ENCODE measurements around the gene ANKS1B.

The ANKS1B gene

GRCh38 chr12:99282086-99282485 is 702.6 kb downstream of the ANKS1B start:
- no peaks in the 10 kb centered on the region for H3K9me3 ChIP-seq (ENCODE audit: low read length)
- no peak overlapping the region for H3K4me2 ChIP-seq (ENCODE audit: low read length)
- no peaks in the 10 kb centered on the region for H4K20me1 ChIP-seq (ENCODE audit: insufficient read depth, low read length)
- H3K79me2 ChIP-seq (ENCODE audit: insufficient read depth, low read length), result no peaks in the 10 kb centered on the region
- no peak overlapping the region for H3K4me3 ChIP-seq (ENCODE audit: low read depth, low read length, poor library complexity, severe bottlenecking)
- H3K27ac ChIP-seq (ENCODE audit: low read depth, low read length, poor library complexity, severe bottlenecking), result no peak overlapping the region
- TF ChIP-seq CTCF (IDR thresholded peaks at IDR 0.05; ENCODE audit: low read length), result no peak
- TF ChIP-seq EZH2 (IDR thresholded peaks at IDR 0.05; ENCODE audit: borderline replicate concordance, low read length), result no peak
- H2AFZ ChIP-seq (ENCODE audit: low read length), result no peak overlapping the region
- no peaks in the 10 kb centered on the region for H3K27me3 ChIP-seq (ENCODE audit: insufficient read depth, low read length)
- no peaks in the 10 kb centered on the region for H3K36me3 ChIP-seq (ENCODE audit: insufficient read depth, low read length)
- no peak overlapping the region for H3K9ac ChIP-seq (ENCODE audit: low read length)
- H3K9me2 ChIP-seq (ENCODE audit: low read depth, low read length), result no peaks in the 10 kb centered on the region
- H3K4me1 ChIP-seq (ENCODE audit: insufficient read depth, low read length, severe bottlenecking), result no peaks in the 10 kb centered on the region
- H3F3A ChIP-seq (ENCODE audit: insufficient read depth, low read length), result no peaks in the 10 kb centered on the region

- Histone ChIP-seq H3K4me2 (ENCODE audit: low read length) (no peak overlapping the region), H3K9me3 (ENCODE audit: low read length) (no peaks in the 10 kb centered on the region), H3K9me2 (ENCODE audit: low read depth, low read length) (no peaks in the 10 kb centered on the region), H3K9ac (ENCODE audit: low read length) (no peak overlapping the region), H3K27me3 (ENCODE audit: insufficient read depth, low read length) (no peaks in the 10 kb centered on the region), H2AFZ (ENCODE audit: low read length) (no peak overlapping the region), H3K36me3 (ENCODE audit: insufficient read depth, low read length) (no peaks in the 10 kb centered on the region), H3F3A (ENCODE audit: insufficient read depth, low read length) (no peaks in the 10 kb centered on the region), H3K79me2 (ENCODE audit: insufficient read depth, low read length) (no peaks in the 10 kb centered on the region), H4K20me1 (ENCODE audit: insufficient read depth, low read length) (no peaks in the 10 kb centered on the region), H3K4me1 (ENCODE audit: insufficient read depth, low read length, severe bottlenecking) (no peaks in the 10 kb centered on the region), H3K4me3 (ENCODE audit: low read depth, low read length, poor library complexity, severe bottlenecking) (no peak overlapping the region), H3K27ac (ENCODE audit: low read depth, low read length, poor library complexity, severe bottlenecking) (no peak overlapping the region)
- no peak for TF ChIP-seq CTCF (IDR thresholded peaks at IDR 0.05; ENCODE audit: low read length)
Measured at GRCh38 chr12:99281277-99281676, 703.5 kb downstream of the ANKS1B start.

GRCh38 chr12:99278899-99279298 is 705.8 kb downstream of the ANKS1B start:
- no peaks in the 10 kb centered on the region for H3K9me3 ChIP-seq (ENCODE audit: low read length)
- no peaks in the 10 kb centered on the region for H4K20me1 ChIP-seq (ENCODE audit: insufficient read depth, low read length)
- no peak for TF ChIP-seq EZH2 (IDR thresholded peaks at IDR 0.05; ENCODE audit: borderline replicate concordance, low read length)
- no peak for TF ChIP-seq CTCF (IDR thresholded peaks at IDR 0.05; ENCODE audit: low read length)
- H3K79me2 ChIP-seq (ENCODE audit: insufficient read depth, low read length), result no peaks in the 10 kb centered on the region
- H3K4me1 ChIP-seq (ENCODE audit: insufficient read depth, low read length, severe bottlenecking), result no peaks in the 10 kb centered on the region
- H3F3A ChIP-seq (ENCODE audit: insufficient read depth, low read length), result no peaks in the 10 kb centered on the region
- no peak overlapping the region for H3K4me3 ChIP-seq (ENCODE audit: low read depth, low read length, poor library complexity, severe bottlenecking)
- H3K9me2 ChIP-seq (ENCODE audit: low read depth, low read length), result no peaks in the 10 kb centered on the region
- no peak overlapping the region for H2AFZ ChIP-seq (ENCODE audit: low read length)
- H3K27me3 ChIP-seq (ENCODE audit: insufficient read depth, low read length), result no peaks in the 10 kb centered on the region
- no peaks in the 10 kb centered on the region for H3K36me3 ChIP-seq (ENCODE audit: insufficient read depth, low read length)
- H3K4me2 ChIP-seq (ENCODE audit: low read length), result no peak overlapping the region
- H3K27ac ChIP-seq (ENCODE audit: low read depth, low read length, poor library complexity, severe bottlenecking), result no peak overlapping the region
- H3K9ac ChIP-seq (ENCODE audit: low read length), result no peak overlapping the region

All from OCI-LY1 (cell line).